Placental pericyte (primary cell): ENCODE results near the gene PVALEF. TPM values are rescaled to one million over a fixed set of nuclear protein-coding genes. Genes with fewer than 3 reads are reported as not detected.

Experiments
- small RNA-seq: library from RNA; depleted of rRNA; stranded (forward); fragments of <200 nt; gene quantifications from one replicate; pipeline ENCODE3, GENCODE V24; 2012; ENCODE audit warnings: low replicate concordance
- total RNA-seq: library from RNA; depleted of rRNA; stranded (reverse); fragments of >200 nt; gene quantifications from 2 replicates; pipeline ENCODE4 v1.2.3, GENCODE V29; 2012

The PVALEF gene
- total RNA-seq = not detected in 2 replicates

GRCh38 chr17:81165246-81166032 lies at the start of gene PVALEF:
PVALEF (plus strand) TSS chr17:81165507; CDS start chr17:81181227, 15,720 bp downstream.

GRCh38 chr17:81166033-81166492 lies 756 bp downstream of the PVALEF start, which contains the start of gene AATK:
AATK (minus strand) TSS chr17:81166221; CDS start chr17:81165992, 229 bp downstream.

GRCh38 chr17:81222906-81223761 lies 57.8 kb downstream of the PVALEF start, which contains the start of gene CEP131:
CEP131 (minus strand) TSS chr17:81222965; CDS start chr17:81220056, 2,909 bp downstream.

Small RNA genes within 50 kb of the gene (small RNA-seq; reads per million reads assigned to genes)
- gene MIR1250 (0.20 reads per million), gene MIR3065 (0.88 reads per million, percentile 40 among the genes with 10 or more reads in this experiment), gene MIR657 (not detected)

Other genes with a start within 250 kb of the PVALEF start
- 23.2 and 24.5 TPM in 2 replicates for gene CHMP6, start 173.7 kb upstream of the PVALEF start, total RNA-seq
- 26.5 and 32.8 TPM in 2 replicates for gene BAIAP2, start 130.4 kb upstream of the PVALEF start, total RNA-seq
- under 0.01 TPM in 1 of 2 replicates, not detected in the other for gene AATK, start 714 bp downstream of the PVALEF start, total RNA-seq
- 9.4 and 15.6 TPM in 2 replicates for gene CEP131, start 57.5 kb downstream of the PVALEF start, total RNA-seq
- 16.9 and 24.9 TPM in 2 replicates for gene TEPSIN, start 73.5 kb downstream of the PVALEF start, total RNA-seq
- 21.5 and 69.6 TPM in 2 replicates for gene NDUFAF8, start 73.8 kb downstream of the PVALEF start, total RNA-seq
- 61.1 and 104 TPM in 2 replicates for gene SLC38A10, start 129.8 kb downstream of the PVALEF start, total RNA-seq
- gene BAHCC1, start 229.9 kb downstream of the PVALEF start, total RNA-seq = 4.6 and 8.0 TPM in 2 replicates